ENCODE results near the gene CRELD2.
"Not testable (repeated sequence)": the region's sequence is repeated elsewhere in the genome, so short reads cannot be mapped to it uniquely, and the experiment has no call there.

The CRELD2 gene

DNA sequence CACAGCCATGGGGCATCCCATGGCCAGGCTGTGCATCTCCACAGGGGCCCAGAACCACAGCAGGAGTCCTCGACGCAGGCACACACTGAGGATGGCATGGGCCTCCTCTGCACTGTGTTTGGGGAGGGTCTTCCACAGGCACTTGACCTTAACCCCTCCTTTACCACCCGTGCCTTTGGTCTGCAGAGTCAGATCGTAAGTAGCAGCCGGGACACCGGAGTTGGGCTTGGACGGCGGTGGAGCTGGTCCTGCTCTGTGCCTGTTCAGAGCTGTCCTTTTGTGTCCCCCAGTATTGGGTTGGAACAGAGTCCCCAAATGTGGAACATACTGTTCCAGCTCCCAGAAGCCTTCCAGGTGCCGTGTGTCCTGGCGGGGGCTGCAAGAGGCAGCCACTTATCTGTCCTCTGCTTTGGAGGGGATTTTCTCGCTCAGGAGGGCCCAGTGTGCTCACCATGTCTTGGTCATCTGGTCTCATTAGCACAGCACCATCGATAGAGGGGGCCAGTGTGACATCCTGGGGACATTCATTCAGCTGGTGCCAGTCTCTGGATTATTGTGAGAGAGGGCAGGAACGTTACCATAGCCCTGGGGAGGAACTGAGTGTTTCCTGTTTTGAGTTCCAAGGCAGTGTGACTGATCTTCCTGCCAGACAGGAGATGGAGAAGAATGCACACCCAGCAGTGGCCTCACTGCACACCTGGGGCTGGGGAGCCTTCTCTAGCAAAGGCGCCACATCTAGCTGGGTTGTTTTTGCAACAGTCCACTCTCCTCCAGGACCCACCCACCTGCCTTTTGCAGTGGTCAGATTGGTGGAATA lies 12.4 kb downstream of the CRELD2 start:
- peak; percentile 93 for DNase-seq (ENCODE audit: low spot score)

DNA sequence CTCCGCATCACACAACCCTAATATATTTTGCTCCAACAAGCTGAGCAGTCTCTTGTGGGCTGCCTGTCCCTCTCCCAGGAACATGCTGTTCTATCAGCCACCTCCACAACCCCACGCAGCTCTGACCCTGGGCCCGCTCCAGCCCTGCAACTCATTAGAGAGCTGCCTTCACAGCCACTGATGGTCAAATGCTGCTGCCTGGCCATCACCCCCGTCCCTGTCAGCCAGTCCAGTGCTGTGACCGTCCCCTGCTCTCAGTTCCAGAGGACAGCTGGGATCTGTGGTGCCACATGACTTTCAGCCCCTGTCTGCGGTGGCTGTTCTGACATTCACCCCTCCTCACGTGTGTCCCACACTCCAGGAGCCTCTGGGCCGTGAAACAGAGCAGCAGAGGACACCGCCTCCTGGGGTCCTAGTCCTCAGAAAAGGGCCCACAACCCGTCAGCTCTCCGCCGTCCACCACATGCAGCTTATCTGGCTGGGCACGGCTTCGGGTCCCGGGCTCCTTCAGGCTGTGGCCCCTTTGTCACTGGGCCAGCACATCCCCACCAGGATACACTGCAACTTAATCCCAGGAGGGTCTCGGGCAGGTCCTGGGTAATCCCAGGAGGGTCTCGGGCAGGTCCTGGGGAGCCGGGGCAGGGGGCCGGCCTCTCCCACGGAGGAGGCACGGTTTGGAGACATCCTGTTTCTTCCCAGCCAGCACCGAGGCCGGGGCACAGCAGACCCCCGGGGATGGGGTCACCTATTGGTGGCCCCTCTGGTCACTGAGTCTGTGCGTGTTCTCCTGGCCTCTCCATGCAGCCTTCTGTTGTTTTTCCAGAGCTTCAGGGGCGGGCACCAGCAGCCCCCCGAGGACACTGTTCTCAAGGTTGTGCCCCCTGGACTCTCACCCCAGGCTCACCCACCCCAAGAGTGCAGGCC lies 15.1 kb downstream of the CRELD2 start:
- DNase-seq (ENCODE audit: low spot score): peak; percentile 86

DNA sequence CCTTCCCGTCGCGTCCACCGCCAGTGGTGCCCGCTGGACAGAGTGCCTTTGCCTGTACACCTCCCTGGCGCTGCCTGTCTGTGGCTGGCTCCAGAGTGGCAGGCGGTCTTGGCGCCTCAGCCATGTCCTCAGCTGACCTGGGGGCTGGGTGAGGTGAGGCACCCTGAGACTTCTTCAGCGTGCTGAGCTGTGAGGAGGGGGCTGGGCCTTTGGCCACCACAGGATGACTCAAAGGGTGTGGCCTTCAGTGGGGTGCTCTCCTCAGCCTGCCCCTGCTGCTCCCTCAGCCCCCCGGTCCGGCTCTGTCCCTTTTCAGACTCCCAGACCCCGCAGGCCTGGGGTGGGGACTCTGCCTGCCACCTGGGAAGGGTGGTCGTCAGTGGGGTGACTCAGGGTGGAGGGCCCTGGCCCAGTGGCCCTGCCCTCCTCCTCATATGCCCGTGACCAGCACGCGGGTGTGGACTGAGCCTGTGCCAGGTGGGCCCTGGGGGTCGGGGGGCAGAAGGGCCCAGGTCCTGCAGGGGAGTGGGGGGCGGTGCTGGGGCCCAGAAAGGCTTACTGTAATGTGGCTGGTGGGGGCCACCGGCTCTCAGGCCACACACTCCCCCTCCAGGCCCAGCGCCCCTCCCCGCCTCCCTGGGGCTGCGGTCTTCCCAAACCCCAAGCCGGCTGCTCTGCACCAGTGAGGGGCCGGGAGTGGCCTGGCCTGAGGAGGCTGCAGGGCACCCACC lies 15.9 kb downstream of the CRELD2 start:
- DNase-seq (ENCODE audit: low spot score): peak; percentile 48

DNA sequence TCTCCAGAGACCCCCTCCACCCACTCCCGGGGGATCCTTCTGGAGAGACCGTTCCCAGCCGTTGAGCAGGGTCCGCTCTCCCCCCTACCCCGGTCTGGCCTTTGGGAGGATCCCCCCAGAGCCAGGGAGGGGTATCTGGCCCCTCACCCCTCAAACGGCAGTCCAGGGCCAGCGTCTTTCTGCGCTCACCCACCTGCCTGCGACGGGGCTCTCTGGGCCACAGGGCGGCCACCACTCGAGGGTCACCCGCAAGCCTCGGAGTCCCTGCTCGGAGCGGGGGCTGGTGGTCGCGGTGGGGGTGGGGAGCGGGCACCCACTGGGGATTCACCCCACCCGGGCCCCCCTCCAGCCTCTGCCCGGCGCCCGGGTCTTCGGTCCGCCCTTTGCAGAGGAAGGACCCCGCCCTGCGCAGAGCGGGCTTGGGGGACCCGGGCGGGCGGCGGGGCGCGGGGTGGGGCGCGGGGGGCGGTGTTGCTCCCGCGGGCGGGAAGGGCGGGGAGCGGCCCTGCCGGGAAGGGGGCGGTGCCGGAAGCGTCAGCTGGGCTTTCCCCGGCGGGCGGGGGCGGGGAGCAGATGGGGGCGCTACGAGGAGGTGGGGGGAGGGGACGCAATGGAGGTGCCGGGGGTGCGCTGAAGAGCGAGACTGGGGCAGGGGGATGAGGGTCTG lies 16.6 kb downstream of the CRELD2 start:
- peak; percentile 60 for DNase-seq (ENCODE audit: low spot score)

DNA sequence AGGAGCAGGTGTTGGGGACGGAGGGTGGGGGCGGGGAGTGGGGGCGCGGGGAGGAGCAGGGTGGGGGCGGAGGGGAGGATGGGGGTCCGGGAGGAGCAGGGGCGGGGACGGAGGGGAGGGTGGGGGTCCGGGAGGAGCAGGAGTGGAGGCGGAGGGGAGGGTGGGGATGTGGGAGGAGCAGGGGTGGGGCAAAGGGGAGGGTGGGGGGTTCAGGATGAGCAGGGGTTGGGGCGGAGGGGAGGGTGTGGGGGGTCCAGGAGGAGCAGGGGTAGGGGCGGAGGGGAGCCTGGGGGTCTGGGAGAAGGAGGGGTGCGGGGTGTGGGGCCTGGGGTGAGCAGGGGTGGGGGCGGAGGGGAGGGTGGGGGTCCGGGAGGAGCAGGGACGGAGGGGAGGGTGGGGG lies 17.1 kb downstream of the CRELD2 start:
- DNase-seq (ENCODE audit: low spot score): no peak

DNA sequence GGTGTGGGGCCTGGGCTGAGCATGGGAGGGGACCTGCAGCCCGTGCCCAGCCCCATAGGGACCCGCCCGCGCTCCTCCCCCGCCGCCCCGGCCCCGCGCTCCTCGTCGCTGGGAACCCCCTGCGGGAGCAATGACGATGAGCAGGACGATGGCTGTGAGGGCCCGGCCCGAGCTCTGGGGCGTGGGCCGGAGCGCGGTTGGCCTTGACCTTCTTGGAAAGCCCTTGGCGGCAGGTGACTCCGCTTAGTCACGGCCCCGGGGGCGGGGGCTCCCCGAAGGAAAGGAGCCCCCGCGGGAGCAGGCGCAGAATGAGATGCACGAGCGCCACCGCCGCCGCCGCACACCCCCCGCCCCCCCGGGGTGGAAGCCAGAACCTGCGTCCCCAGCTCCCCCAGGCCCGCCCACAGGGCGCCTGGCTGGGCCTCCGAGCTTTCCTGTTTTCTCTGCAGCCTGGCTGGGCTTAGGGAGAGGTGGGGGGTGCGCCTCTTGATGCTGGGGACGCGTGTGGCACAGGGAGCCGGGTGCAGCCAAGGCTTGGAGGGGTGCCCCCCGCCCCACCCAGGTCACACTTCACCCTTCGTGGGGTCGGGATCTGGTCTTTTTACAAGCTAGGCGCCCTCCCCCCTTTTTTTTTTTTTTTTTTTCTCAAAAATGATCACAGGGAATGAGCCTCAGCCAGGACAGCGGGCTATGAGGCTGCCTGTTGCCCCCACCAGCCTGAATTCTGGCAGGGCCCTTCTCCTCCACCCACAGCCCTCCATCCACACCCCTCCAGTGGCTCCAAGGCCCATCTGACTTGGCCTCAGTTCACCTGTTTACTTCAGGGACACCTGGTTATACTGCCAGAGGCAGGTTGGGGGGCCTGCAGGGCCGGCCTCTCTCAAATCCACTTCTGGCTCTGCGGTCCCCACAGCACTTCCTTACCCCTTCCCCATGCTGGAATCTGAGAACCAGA lies 17.9 kb downstream of the CRELD2 start:
- peak; percentile 58 for DNase-seq (ENCODE audit: low spot score)

DNA sequence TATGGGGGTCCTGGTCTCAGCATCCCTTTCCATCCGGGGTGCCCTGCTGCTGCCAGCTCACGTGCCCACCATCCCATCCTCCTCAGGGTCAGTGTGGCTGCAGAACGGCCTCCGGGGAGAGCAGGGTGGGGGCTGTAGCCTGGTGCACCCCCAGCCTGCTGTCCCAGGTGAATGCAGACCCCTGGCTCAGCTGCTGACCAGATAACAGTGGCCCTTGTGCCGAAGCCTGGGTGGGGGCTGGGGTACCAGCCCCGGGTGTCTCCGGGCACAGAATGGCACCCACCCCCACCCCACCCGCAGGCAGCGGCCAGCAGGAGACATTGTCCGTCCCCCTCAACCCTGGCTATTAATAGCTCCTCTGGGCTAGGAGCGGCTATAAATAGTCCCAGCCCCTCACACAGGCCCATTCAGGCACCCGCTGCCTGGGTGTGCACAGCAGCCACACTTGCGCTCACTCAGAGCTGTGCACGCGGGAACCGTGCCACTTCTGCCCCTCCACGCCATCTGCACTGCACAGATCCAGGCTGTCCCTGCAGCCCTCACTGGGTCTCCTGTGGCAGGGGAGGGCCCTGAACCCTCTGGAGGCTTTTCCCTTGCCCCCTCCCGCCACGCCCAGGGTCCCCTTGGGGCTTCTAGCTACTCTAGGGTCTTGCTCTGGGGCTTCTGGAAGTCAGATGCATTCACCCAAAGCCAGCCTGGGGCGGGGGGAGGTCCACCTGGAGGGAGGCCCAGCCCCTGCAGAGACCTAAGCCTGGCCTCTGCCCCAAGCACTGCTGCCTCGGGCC lies 18.7 kb downstream of the CRELD2 start:
- peak; percentile 90 for DNase-seq (ENCODE audit: low spot score)

DNA sequence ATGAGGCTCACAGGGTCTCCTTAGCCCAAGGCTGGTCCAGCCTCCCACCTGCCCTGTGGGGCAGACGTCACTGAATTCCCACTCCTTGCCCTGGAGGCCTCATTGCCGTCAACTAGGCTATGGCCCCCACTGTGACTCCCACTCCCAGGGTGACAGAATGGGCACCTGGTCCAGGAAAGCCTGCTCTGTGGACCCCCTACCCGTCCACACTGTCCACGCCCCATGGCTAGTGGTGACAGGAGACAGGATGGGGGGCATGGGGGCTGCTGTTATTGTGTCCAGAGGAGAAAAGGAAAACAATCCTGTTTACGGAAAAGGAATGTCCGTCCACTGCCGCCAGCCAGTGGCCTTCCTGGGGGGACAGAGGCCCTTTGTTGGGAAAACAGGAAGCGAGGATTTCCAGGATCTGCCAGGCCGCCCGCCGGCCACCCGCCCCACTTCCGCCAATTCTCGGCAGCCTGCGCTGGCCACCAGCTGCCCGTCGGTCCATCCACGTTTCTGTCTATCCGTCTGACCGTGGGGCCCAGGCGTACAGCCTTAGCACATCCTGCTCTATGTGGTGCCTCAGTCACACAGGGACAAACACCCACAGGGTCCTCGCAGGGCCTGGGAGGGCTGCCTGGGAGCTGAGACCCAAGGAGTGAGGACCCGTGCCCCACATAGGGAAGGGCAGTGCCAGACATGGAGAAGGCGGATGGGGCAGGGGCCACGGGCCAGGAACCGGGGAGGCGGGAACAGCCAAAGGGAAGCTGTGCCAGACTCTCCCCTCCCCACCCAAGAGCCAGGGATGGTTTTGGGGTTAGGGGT lies 19.5 kb downstream of the CRELD2 start:
- peak; percentile 80 for DNase-seq (ENCODE audit: low spot score)

DNA sequence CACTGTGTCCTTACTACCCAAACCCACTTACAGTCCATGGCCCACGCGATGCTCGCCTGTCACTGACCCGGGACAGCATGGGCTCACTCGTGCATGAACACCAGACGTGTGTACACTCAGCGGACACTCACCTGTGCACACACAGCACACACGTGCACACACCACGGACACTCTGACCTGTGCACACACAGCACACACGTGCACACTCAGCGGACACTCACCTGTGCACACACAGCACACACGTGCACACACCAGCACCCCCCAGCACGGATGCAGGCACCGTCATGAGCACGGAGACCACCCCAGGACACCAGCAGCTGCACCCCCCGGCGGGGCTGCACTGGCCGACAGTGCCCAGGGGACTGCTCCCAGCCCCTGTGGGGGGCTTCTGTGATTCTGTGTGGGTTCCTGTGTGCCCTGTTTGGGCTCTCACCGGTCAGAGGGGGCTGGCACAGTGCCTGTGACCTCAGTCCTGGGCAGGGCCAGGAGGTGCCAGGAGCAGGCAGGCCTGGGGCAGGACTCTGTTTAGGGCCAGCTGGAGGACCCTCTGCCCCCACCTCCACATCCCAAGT lies 20.2 kb downstream of the CRELD2 start:
- DNase-seq (ENCODE audit: low spot score): no peak

DNA sequence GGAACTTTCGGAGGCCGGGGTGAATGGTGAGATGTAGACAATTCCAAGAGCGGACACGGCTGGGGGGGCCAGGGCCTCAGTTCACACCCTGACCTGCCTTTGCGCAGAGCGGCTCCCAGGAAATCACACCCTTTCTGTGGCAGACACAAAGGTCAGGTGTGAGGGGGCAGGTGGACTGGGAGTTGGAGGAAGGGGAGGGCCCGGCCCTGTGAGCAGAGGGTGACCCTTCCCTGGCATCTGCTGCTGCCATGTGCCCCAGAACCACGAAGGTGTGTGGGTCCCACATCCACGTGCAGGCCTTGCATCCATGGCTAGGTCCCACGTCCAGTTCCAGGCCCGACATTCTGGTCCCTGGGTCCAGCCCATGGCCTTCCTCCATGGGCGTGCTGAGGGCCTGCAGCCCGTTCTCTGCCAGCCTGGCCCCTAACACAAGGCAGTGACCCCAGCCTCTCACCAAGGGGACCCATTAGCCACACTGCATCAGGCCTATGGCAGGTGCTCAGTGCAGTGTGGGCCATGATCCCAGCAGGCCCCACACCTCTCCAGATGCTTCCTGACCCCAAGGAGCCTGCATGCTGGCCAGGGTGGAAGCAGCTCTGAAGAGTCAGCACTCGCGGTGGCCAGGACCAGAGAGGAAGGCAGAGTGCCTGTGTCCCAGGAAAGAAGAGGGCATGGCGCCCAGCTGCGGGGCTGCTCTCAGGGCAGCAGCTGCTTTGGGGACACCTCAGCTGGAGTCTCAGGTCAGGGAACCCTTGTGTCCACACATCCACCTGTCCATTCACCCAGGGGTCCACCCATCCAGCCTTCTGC lies 23.3 kb downstream of the CRELD2 start:
- DNase-seq (ENCODE audit: low spot score): no peak

DNA sequence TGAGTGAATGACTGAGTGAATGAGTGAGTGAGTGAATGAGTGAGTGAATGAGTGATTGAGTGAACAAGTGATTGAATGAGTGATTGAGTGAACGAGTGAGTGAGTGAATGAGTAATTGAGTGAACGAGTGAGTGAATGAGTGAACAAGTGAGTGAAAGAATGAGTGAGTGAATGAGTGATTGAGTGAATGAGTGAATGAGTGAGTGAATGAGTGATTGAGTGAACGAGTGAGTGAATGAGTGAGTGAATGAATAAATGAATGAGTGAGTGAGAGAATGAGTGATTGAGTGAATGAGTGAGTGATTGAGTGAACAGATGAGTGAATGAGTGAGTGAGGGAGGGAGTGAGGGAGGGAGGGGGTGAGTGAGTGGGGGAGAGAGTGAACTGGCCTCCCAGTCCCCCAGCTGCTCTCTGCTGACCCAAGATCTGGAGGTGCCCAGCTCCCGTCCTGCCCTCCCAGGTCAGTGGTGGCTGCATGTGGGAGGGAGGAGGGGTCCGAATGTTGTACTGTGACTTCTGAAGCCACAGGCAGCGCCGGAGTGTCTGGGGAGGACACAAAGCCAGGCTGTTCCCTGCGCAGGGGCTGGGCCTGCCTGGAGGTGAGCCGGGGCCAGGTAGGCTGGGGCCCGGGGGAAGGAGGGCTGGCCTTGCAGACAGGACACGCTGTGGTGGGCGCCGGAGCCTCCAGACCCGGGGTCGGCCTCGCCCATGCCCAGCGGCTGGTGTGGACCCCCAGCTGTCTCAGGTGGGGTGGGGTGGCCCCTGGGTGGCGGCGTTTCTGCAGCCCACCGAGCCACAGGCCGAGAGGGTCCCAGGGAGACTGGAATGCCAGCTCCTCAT lies 24.4 kb downstream of the CRELD2 start:
- DNase-seq (ENCODE audit: low spot score): no peak

DNA sequence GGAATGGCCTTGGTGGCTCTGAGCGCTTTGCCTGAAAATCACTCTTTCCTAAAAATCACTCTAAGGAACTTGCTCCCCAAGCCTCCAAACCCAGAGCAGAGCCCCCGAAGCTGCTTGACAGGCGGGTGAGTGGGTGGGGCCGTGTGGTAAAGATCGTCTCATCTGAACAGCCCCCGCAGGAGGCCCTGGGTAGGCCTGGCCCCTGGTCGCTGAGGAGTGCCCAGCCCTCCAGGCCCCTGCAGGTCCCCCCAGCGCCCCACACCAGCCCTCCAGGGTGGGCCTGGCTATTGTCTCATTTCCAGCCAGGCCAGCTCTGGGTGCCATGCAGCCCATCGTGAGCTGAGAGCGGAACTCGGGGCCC lies 25.0 kb downstream of the CRELD2 start:
- no peak for DNase-seq (ENCODE audit: low spot score)

DNA sequence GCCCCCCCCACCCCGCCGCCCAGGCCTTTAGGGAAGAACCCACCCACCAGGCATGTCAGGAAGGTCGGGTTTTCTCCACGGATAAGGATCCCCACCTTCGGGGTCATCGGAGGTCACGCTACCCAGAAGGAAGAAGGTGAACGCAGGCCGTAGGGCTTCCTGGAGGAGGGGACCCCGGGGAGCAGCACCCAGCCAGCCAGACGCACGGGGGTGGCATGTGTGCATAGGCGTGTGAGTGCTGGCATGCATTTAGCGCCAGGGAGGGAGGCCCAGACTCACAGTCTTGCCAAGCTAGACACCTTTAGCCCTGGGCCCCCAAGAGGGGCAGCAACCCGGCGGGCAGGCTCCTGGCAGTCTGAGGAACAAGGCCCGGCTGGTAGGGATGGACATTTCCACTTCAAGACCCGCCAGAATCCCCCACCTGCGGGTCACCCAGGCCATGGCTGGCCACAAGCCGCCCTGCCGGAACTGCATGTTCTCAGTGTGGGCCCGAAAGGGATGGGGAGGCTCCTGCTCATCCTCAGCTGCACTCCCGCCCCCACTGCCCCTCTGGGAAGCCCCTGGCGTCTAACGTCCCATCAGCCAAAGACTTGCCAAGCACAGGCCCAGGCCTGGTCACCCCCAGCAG lies 25.5 kb downstream of the CRELD2 start:
- DNase-seq (ENCODE audit: low spot score): no peak

DNA sequence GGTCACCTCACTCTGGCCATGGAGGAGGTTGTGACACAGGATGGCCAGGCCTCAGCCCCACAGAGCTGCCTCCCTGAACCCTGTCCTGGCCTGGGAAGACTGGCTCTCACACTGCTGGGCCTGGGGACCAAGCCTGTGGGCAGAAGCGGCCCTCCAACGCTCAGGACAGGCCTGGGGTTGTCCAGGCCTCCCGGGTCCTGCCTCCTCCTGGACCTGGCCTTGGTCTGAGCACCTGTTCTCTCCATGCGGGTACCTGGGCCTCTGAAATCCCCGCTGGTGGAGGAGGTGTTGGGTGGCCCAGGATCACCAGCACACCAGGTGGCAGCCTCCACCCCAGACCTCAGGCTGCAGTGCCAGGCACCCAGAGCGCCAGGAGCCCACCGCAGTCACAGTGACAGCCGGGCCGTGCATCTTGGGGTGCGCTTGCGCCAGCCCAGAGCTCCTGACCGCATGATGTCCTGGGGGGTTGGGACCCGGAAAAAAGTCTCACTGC lies 26.0 kb downstream of the CRELD2 start:
- no peak for DNase-seq (ENCODE audit: low spot score)

DNA sequence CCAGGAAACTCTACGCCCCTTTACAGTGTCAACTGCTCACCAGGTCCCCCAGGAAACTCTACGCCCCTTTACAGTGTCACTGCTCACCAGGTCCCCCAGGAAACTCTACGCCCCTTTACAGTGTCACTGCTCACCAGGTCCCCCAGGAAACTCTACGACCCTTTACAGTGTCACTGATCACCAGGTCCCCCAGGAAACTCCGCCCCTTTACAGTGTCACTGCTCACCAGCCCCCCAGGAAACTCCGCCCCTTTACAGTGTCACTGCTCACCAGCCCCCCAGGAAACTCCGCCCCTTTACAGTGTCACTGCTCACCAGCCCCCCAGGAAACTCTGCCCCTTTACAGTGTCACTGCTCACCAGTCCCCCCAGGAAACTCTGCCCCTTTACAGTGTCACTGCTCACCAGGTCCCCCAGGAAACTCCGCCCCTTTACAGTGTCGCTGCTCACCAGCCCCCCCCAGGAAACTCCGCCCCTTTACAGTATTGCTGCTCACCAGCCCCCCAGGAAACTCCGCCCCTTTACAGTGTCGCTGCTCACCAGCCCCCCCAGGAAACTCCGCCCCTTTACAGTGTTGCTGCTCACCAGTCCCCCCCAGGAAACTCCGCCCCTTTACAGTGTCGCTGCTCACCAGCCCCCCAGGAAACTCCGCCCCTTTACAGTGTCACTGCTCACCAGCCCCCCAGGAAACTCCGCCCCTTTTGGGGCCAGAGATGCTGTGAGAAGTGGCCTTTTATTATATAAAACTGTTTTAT lies 26.8 kb downstream of the CRELD2 start:
- DNase-seq (ENCODE audit: low spot score): not testable (repeated sequence)

Data from Ammon's horn (tissue), 1 donor.